Measurements from ENCODE around the gene GRAMD1B. TPM values are rescaled to one million over a fixed set of nuclear protein-coding genes. Genes with fewer than 3 reads are reported as not detected.
A peak's percentile ranks its signal among the peaks of the same experiment; 100 is the strongest.
"Not testable (repeated sequence)": the region's sequence is repeated elsewhere in the genome, so short reads cannot be mapped to it uniquely, and the experiment has no call there.

The GRAMD1B gene
- total RNA-seq, 1 donor from 2014 or later = 19.0 TPM

DNA sequence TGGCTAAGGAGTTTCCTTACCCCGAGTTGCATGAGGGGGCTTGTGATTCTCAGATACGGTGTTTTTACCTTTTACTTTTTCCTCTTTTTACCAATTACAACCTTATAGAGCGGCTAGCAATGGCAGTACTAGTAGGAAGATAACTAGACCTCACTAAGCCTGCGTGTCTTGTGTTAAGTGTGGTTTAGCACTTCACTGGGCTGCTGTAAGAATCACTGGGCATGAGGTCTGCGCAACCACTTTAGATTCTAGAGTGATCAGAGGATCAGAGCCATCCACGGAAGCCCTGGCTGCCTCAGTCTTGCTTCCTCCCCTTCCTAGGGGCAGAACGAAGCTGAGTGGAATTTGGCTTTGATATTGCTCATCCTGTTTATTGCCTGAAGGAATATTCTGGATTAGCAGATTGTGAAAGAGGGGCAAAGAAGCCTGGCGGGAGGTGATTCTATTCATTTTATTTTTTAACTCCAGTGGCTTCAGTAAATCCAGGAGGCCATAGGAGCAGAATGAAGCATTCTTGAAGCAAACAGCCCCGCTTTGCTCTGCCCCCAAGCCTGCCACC, 88.5 kb downstream of the GRAMD1B start:
- DNase-seq (no peak), ATAC-seq (ENCODE audit: poor library complexity) (no peak)
- intact Hi-C loops (cut with DNase I) = loop anchor here (10.0 kb wide), 1 partner anchor 186 kb away; no protein-coding TSS in a partner anchor

DNA sequence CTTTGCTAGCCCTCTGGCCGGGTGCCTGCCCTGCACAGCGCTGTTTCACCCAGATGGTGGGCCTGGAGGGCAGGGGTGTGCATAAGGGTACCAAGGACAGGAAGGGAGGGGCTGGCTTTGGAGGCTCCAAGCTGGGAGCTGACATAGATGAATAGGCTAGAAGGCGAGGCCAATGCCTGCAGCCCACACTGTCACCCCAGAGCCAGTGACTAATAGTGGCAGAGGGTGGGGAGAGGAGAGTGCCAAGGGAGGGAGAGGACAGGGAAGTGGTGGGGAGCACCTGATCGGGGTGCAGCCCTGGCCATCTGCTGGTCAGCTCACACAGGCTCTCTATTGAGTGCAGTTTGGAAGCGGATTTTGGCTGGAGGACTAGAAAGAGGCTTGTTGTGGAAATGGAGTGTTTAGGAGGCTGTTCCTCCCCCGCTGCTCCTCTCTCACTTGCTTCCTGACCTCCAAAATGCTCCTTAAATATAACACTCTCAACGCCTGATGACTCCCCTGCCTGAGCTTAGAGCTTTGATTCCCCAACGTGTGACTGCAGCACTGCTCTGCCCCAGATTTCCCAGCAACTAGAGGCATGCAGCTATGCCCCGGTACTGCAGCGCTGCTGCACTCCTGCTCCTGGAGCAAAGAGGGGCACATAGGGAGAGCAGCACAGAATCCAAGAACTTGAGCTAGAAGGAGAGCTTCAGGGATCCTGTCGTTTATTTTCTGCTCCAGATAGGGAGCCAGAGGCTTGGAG, 89.2 kb downstream of the GRAMD1B start:
- ATAC-seq (ENCODE audit: poor library complexity) = peak; percentile 71
- no peak for DNase-seq
- intact Hi-C loops (cut with DNase I) = loop anchor here (10.0 kb wide), 1 partner anchor 186 kb away; no protein-coding TSS in a partner anchor

DNA sequence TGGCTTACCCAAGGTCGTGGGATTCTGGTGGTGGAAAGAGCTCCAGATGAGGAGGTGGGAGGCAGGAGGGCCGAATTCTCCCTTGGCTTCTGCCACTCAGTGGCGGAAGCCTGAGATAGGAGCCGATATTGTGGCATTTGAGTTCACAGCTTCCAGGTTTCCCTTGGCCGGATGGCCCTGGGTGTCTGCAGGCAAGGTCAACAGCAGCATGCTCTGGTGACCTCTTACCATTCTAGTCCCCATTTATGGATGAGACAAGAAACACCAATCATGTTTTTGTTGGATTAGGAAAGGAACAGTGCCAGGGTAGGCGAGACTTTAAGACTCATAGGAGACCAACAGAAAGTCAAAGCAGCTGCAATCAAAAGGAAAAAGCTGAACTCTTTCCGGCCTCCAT, 89.7 kb downstream of the GRAMD1B start:
- DNase-seq (no peak), ATAC-seq (ENCODE audit: poor library complexity) (peak; percentile 68)
- intact Hi-C loops (cut with DNase I) = loop anchor here (10.0 kb wide), 1 partner anchor 185 kb away; no protein-coding TSS in a partner anchor

DNA sequence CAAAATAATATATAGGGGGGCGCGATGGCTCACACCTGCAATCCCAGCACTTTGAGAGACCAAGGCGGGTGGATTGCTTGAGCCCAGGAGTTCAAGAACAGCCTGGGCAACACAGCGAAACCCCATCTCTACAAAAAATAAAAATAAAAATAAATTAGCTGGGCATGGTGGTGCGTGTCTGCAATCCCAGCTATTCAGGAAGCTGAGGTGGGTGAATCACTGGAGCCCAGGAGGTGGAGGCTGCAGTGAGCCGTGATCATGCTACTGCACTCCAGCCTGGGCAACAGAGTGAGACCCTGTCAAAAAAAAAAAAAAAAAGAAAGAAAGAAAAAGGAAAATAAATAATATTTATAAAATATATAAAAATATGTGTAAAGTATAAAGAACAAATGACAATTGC, 90.4 kb downstream of the GRAMD1B start:
- intact Hi-C loops (cut with DNase I); DNase-seq; ATAC-seq (ENCODE audit: poor library complexity): not testable (repeated sequence)

DNA sequence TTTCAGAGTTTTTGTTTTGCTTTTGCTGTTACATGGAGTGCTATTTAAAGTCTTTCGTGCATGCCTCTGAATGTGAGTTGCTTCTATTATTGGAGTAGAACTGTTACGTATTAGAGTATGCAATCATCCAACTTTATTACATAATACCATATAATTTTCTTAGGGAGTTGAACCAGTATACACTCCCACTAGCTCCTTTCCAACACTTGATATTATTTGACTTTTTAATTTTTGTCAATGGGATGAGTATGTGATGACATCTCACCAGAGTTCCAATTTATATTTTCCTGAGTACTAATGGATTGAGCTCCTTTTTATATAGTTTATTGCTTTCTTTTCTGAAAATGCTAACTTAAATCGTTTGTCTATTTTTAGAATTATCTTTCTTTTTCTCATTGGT, 90.9 kb downstream of the GRAMD1B start:
- no peak for DNase-seq
- no peak for ATAC-seq (ENCODE audit: poor library complexity)
- intact Hi-C loops (cut with DNase I) = no loop called here

DNA sequence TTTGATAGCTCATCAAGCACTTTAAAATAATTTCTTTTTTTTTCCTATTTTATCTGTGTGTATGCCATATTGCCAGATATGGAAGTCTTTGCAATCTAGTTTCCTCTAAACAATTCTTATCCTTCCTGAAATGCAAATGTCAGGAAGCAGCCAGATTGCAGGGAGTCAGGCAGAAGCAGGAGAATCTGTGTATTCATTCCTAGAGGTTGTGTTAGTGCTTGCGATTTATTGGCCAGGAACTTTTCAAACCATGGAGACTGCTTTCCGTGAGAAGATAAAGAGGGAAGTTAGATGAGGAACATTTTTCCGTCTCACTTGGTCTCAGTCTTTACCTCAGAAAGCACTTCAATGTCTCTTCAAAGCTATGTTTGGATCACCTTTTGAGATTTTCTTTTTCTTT, 91.9 kb downstream of the GRAMD1B start:
- intact Hi-C loops (cut with DNase I) = no loop called here
- DNase-seq (no peak), ATAC-seq (ENCODE audit: poor library complexity) (no peak)

DNA sequence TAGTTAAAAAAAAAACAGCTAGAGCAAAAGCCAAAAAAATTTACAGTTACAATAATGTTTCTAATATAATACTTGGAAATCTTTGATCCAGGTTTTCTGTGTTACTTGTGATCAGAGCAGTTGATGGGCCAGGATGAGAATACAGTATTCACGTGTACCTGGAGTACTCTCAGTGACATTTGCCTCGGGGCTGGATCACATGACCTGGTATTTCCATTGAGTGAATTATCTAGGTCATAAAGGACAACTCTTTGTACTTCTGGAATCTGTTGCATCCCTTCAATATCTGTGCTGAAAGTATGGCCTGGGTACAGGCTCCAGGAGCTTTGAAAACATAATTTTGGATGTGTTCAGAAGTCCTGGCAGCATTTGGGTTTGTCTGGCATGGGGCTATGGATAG, 93.5 kb downstream of the GRAMD1B start:
- intact Hi-C loops (cut with DNase I) = no loop called here
- no peak for DNase-seq
- no peak for ATAC-seq (ENCODE audit: poor library complexity)

DNA sequence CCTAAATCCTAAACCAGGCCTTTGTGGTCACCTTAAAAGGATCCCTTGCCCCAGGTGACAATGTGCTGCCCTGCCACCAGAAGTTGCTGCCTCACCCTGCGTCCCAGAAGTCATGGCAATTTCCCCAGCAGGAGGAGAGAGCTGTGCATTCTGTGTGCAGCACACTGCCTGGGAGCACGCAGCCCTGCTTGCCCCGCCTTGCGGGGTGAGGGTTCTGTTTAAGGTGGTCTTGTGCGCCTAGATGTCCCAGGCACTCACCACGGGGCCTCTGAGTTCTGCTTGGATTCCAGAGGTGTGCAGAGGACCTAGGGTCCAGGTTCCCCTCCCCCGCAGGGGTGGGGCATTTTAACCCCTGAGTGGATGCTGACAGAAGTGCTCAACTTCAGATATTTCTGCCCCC, 95.0 kb downstream of the GRAMD1B start:
- intact Hi-C loops (cut with DNase I) = no loop called here
- ATAC-seq (ENCODE audit: poor library complexity) (peak; percentile 64), DNase-seq (no peak)

DNA sequence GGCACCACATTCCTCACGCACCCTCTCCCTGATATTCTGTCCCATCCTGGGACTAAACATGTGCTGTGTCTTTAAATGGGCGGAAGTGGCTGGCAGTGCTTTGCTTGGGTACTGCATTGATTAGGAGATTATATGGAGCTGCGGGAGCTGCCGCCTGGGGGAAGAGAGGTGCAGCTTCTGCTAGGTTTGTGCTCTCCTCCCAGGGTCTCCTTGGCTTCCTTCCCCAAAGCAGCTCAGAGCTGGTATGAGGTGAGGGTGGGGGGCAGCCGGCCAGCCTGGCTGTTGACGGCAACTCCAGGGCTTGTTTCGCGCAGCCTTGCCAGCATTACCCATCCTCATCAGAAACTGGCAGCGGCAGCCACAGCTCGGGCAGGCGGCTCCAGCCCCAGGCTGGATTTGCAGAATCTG, 95.4 kb downstream of the GRAMD1B start:
- DNase-seq = no peak
- intact Hi-C loops (cut with DNase I) = no loop called here
- peak; percentile 63 for ATAC-seq (ENCODE audit: poor library complexity)

DNA sequence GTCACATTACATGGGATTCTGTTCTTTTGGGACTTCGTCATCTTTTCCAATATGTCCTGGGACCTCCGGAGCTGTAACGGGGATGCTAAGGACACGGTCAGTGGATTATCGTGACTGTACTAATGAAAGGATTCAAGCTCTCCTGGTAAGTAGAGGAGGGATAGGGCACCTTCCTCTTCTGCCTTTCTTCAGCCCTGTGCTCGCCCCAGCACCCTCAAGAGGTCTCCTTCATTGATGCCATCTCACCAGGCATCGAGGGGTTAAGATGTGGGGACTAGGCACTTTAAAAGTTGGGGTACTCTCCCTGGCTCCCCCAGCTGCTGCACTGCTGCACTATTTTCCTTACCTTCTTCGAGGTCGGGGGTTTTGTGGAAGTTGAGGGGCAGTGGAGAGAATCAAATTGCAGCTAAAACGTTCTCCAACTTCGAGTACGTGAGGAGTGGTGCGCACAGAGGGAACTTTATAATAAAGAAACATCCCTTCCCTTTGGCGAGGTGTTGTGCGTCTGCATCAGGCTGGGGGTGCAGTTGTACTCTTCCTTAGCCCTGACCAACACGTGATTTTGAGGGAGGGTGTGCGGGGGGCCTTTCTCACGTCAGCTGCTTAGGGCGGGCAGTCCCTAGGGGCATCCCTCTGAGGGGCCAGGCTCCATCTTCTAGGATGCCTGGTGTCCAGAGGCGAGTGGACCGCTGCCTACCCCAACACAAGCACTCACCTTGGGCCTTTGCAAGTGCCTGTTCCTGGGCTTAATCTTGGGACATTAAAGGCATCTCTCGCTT, 96.1 kb downstream of the GRAMD1B start:
- intact Hi-C loops (cut with DNase I) = no loop called here
- ATAC-seq (ENCODE audit: poor library complexity) (no peak), DNase-seq (no peak)

DNA sequence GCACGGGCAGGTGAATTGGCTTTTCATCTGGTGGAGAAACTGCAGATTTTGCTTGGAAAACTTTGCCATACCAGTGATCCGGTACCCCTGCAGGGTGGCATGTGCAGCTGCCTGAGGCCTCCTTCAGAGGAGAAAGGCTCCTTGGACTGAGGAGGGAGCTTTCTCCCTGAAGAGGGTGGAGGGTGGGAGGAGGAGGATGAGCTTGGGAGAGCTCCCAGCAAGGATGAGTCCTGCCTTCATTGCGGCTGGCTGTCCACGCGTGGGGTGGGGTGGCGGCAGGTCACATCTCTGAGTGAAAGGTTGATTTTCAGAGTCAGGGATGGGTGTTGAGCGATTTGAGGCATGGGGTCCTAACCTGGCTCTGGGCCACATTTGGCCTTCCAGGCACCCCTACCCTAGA, 96.8 kb downstream of the GRAMD1B start:
- DNase-seq (no peak), ATAC-seq (ENCODE audit: poor library complexity) (no peak)
- intact Hi-C loops (cut with DNase I) = no loop called here

DNA sequence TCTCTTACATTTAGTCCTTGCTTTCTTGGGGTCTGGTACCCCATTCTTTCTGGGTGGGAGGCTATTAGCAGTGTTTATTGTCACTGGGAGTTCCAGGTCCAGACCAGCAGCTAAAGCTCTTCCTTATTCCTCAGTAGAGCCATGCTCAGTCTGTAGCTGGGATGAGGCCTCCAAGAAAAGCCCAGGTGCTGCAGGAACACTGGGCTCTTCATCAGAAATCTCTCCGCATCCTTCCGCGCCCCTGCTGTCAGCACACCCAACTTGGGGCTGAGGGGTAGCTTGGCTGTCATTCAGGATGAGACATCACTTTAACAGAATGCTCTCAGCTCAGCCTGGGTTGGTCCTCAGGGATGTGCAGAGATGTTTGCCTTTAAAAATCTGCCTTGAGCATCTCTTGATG, 97.5 kb downstream of the GRAMD1B start:
- ATAC-seq (ENCODE audit: poor library complexity) = no peak
- no peak for DNase-seq

DNA sequence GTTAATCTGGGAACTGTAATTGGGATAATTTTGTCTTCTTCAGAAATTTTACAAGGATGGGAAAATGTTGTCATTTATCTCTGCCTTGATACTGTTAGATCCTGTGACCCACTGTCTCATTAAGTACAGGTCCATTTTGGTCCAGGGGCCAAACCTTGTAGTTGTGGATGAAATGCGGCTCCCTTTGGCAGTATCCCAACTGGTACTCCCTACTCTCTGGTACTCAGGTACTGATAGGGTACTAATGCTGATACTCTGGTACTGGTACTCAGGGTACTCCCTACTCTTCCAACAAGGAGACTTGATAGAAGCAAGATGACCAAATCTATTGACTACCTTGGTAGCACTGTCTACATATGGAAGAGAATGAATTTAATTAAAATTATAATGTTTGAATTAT, 97.9 kb downstream of the GRAMD1B start:
- ATAC-seq (ENCODE audit: poor library complexity) (no peak), DNase-seq (no peak)
- intact Hi-C loops (cut with DNase I) = no loop called here

More for the DNA sequence above, 97.5 kb downstream of the GRAMD1B start:
- intact Hi-C loops (cut with DNase I) = no loop called here

DNA sequence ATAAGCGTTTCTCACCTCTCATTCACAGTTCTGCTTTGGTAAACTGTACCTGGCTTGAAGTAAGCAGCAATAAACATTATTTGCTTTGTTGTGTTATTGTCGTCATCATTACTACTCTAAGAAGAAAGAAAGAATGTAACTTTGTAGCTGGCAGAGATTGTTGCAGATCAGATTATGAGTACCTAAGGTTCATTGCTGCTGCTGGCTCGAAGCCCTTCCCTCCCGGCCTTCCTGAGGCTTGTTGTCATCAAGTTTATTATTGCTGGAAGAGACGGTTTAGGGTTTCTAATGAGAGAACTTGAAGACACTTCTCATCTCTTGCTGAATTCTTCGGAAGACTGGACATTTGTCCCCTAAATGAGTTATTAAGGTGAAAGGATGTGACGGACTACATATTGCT, 101.3 kb downstream of the GRAMD1B start:
- intact Hi-C loops (cut with DNase I) = no loop called here
- DNase-seq = no peak
- ATAC-seq (ENCODE audit: poor library complexity) = no peak

DNA sequence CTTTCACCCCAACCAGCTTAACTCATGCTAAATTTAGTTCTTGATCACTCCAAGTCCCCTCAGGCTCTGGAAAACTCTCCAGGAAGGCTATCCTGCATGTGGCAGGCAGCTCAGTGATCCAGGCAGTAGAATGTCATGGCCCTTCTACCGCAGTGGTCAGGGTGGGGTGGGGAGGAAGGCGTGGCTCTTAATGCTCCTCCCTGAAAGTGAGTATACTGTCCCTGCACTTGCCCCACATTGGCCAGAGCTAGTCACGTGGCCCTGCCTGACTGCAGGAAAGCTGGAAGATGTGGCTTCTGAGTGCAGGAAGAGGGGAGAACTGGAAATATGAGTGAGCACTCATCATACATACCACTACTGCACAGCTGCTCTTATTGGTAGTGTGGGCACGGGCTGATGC, 102.1 kb downstream of the GRAMD1B start:
- no peak for DNase-seq
- ATAC-seq (ENCODE audit: poor library complexity) = peak; percentile 54
- intact Hi-C loops (cut with DNase I) = no loop called here

DNA sequence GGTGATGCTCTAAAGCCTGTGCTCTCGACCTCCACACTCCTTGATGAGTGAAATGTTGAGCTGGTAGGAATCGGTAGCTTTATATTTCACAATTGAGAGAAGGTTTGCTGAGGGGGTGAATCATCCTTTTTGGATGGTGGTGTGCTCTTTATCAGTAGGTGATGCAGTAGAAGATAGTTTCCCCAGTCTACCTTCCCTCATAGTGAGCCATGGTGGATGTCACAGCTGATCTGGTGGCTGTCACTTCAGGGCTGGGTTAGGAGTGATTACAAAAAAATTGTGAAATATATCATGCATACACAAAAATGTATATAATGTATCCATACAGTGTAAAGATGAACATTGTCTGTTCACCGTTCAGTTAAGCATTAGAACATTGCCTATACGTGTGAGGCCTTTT, 105.3 kb downstream of the GRAMD1B start:
- intact Hi-C loops (cut with DNase I) = no loop called here
- ATAC-seq (ENCODE audit: poor library complexity) (no peak), DNase-seq (no peak)

DNA sequence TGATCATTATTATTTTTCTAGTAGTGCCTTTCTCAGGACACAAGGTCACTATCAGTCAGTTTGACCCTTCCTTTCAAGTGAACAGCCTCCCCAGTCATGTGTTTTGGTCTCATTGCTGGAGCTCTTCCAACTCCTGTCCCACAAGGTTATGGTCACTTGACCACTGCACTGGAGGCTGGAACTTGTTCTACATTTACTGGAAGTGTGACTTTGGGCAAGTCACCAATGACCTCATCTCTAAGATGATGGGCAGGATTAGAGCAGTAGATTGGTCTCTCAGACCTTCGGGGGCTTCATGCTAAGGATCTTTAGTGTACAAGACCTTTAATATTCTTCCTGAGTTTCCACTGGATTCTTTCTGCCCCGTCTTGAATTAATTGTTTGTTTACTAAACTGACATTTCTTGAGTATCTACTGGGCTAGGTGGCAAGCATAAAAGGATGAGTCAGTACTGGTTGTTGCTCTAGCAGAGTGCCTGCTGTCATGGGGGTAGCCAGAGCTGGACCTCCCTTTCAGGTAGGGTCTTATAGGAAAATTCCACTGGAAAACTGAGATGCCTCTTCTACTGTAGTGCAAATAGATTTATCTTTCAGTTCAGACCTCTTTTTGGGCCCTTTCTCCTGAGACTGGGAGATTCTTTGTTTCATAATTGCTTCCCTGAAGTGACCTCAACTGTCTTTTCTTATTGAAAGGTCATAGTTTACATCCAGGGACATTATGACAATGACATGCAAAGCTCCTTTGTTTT, 106.8 kb downstream of the GRAMD1B start:
- intact Hi-C loops (cut with DNase I) = no loop called here
- ATAC-seq (ENCODE audit: poor library complexity) (peak; percentile 85), DNase-seq (no peak)

DNA sequence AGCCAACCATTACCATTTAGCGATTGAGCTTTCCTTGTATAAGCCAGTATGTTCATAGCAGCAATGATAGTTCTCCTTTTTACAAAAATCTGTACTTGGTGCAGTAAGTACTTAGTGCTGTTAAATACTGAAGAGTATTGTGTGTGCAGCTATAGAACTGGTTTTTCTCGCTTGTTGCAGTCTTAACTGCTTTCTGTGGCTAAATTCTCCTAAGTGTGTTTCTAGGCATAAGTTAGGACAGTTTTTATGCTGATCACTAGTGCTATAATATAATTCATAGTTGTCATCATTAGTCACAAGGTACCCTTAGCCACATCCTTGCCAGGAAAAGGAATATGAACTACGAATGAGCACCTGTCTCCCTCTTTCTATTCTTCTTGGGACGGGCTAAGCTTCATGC, 107.7 kb downstream of the GRAMD1B start:
- intact Hi-C loops (cut with DNase I) = no loop called here
- ATAC-seq (ENCODE audit: poor library complexity) = no peak
- no peak for DNase-seq

DNA sequence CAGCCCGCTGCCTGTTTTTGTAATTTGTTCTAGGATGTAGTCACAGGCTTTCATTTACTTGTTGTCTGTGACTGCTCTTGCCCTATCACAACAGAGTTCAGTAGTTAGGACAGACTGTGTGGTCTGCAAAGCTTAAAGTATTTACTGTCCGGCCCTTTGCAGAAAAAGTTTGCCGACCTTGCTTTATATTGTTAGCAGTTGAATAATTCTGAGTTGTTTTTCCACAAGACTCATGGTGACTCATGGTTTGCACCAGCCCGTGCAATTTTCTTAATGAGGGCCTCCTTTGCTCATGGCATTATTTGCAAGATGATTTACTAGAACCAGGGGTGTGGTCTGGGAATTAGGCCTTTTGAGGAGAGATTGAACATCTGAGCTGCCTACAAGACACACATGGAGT, 113.7 kb downstream of the GRAMD1B start:
- intact Hi-C loops (cut with DNase I) = no loop called here
- ATAC-seq (ENCODE audit: poor library complexity) (no peak), DNase-seq (no peak)

Measured in Right ventricle myocardium superior (tissue), 1 donor.